ENCODE data around the gene H1-8. TPM values are rescaled to one million over a fixed set of nuclear protein-coding genes. Genes with fewer than 3 reads are reported as not detected.

The H1-8 gene
- total RNA-seq, 4 donors from 2014 or later = not detected

GRCh38 chr3:129560269-129560787, 17.4 kb downstream of the H1-8 start:
- peaks cover 0 to 38% (median 0%) of the 10 kb centered on the region in 4 donors for H3K4me1 ChIP-seq
- no peak overlapping the region for H3K4me3 ChIP-seq
- DNase-seq = no peak
- no peaks in the 10 kb centered on the region for H3K27me3 ChIP-seq
- no peaks in the 10 kb centered on the region for H3K9me3 ChIP-seq
- TF ChIP-seq CTCF (IDR thresholded peaks at IDR 0.05) (no peak), POLR2A (IDR thresholded peaks at IDR 0.05) (no peak)
- peaks cover 0 to 11% (median 0%) of the 10 kb centered on the region in 3 donors for H3K36me3 ChIP-seq
- peak overlapping the region; percentile 59 to 82 (median 68) for H3K27ac ChIP-seq

GRCh38 chr3:129560911-129561594, 18.1 kb downstream of the H1-8 start:
- H3K4me1 ChIP-seq = peaks cover 0 to 38% (median 0%) of the 10 kb centered on the region in 4 donors
- H3K36me3 ChIP-seq = peaks cover 0 to 11% (median 0%) of the 10 kb centered on the region in 3 donors
- H3K27me3 ChIP-seq = no peaks in the 10 kb centered on the region
- no peak overlapping the region for H3K4me3 ChIP-seq
- peak overlapping the region; percentile 59 to 82 (median 68) for H3K27ac ChIP-seq
- peak in 1 of 3 donors; percentile 71 for DNase-seq
- TF ChIP-seq CTCF (IDR thresholded peaks at IDR 0.05) = no peak
- no peak for TF ChIP-seq POLR2A (IDR thresholded peaks at IDR 0.05)
- no peaks in the 10 kb centered on the region for H3K9me3 ChIP-seq

GRCh38 chr3:129561619-129562248, 18.8 kb downstream of the H1-8 start:
- no peak for DNase-seq
- no peak overlapping the region for H3K4me3 ChIP-seq
- no peaks in the 10 kb centered on the region for H3K27me3 ChIP-seq
- H3K9me3 ChIP-seq = no peaks in the 10 kb centered on the region
- peaks cover 0 to 41% (median 0%) of the 10 kb centered on the region in 4 donors for H3K4me1 ChIP-seq
- H3K36me3 ChIP-seq = peaks cover 0 to 11% (median 0%) of the 10 kb centered on the region in 3 donors
- H3K27ac ChIP-seq = peak overlapping the region in 3 of 4 donors; percentile 59 to 82 (median 78)
- no peak for TF ChIP-seq CTCF (IDR thresholded peaks at IDR 0.05)

DNA sequence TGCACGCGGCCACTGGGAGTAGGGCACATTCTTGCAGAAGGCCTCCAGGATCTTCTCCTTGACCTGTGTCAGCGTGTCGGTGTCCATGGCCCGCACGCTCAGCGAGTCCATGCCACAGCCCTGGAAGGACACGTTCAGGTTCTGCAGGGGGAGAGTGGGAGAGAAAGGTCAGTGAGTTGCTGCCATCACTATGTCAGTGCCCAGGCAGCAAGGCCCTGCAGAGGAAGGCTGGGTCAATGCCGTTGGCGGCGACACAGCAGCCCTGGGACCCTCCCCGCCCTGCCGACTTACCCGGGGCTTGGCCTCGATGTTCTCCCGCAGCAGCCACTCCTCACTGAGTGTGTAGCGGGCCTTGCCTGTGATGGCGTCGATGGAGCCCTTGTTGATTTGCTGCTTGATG, 19.8 kb downstream of the H1-8 start:
- Histone ChIP-seq H3K27me3 (no peaks in the 10 kb centered on the region), H3K9me3 (no peaks in the 10 kb centered on the region), H3K4me3 (no peak overlapping the region), H3K4me1 (peaks cover 0 to 49% (median 0%) of the 10 kb centered on the region in 4 donors), H3K27ac (no peak overlapping the region), H3K36me3 (peaks cover 0 to 11% (median 0%) of the 10 kb centered on the region in 3 donors)
- DNase-seq = no peak
- TF ChIP-seq POLR2A (IDR thresholded peaks at IDR 0.05) (no peak), CTCF (IDR thresholded peaks at IDR 0.05) (no peak)

GRCh38 chr3:129563332-129563731, 20.4 kb downstream of the H1-8 start:
- TF ChIP-seq POLR2A (IDR thresholded peaks at IDR 0.05) (no peak), CTCF (IDR thresholded peaks at IDR 0.05) (no peak)
- no peak for DNase-seq
- peaks cover 0 to 44% (median 0%) of the 10 kb centered on the region in 4 donors for H3K4me1 ChIP-seq
- H3K4me3 ChIP-seq = no peak overlapping the region
- H3K9me3 ChIP-seq = no peaks in the 10 kb centered on the region
- H3K27me3 ChIP-seq = no peaks in the 10 kb centered on the region
- H3K27ac ChIP-seq = peak overlapping the region in 1 of 4 donors; percentile 13
- peaks cover 0 to 11% (median 0%) of the 10 kb centered on the region in 3 donors for H3K36me3 ChIP-seq
